GM23338 (cell line): ENCODE data around the gene ZFHX2. TPM values are rescaled to one million over a fixed set of nuclear protein-coding genes. Genes with fewer than 3 reads are reported as not detected.
A peak's percentile ranks its signal among the peaks of the same experiment; 100 is the strongest.

ENCODE experiments used
- ATAC-seq: fragments of 200-7000 bp; cut with Tn5 transposase; 3 replicates; pipeline ENCODE4 v1.9.1; 2020
- DNase-seq: peaks from one replicate; pipeline ENCODE4 v3.0.0-alpha.2; 2015; ENCODE audit warnings: low spot score
- H2AFZ ChIP-seq: fragments of 200-600 bp; sonication (generic); 2 replicates; pipeline ENCODE4 v1.8.0; 2016; ENCODE audit warnings: antibody characterized with exemption, mild to moderate bottlenecking, moderate library complexity
- H3F3A ChIP-seq: fragments of 200-600 bp; sonication (generic); replicated peaks from 2 replicates; pipeline ENCODE4 v1.8.0; 2017; ENCODE audit warnings: antibody characterized with exemption, mixed run types, low read depth
- H3K27ac ChIP-seq: fragments of 200-600 bp; sonication (generic); 2 replicates; pipeline ENCODE4 v1.6.1; 2016; ENCODE audit warnings: low read depth
- H3K27me3 ChIP-seq: fragments of 200-600 bp; sonication (generic); 2 replicates; pipeline ENCODE4 v1.8.0; 2016; ENCODE audit warnings: mild to moderate bottlenecking, mixed run types, moderate library complexity; ENCODE audit not compliant: insufficient read depth
- H3K36me3 ChIP-seq: fragments of 200-600 bp; sonication (generic); 2 replicates; pipeline ENCODE4 v1.8.0; 2016; ENCODE audit warnings: mild to moderate bottlenecking; ENCODE audit not compliant: insufficient read depth
- H3K4me1 ChIP-seq: fragments of 200-600 bp; sonication (generic); 2 replicates; pipeline ENCODE4 v1.8.0; 2016; ENCODE audit warnings: mild to moderate bottlenecking, moderate library complexity; ENCODE audit not compliant: insufficient read depth
- H3K4me2 ChIP-seq: fragments of 200-600 bp; sonication (generic); 2 replicates; pipeline ENCODE4 v1.7.1; 2017; ENCODE audit warnings: mixed run types
- H3K4me3 ChIP-seq: fragments of 200-600 bp; sonication (generic); 2 replicates; pipeline ENCODE4 v1.6.1; 2016; ENCODE audit warnings: mixed run types
- H3K79me2 ChIP-seq: fragments of 200-600 bp; sonication (generic); replicated peaks from 2 replicates; pipeline ENCODE4 v1.8.0; 2017; ENCODE audit warnings: mild to moderate bottlenecking; ENCODE audit not compliant: insufficient read depth
- H3K9me2 ChIP-seq: fragments of 200-600 bp; sonication (generic); 2 replicates; pipeline ENCODE4 v1.8.0; 2017; ENCODE audit not compliant: insufficient read depth
- H4K20me1 ChIP-seq: fragments of 200-600 bp; sonication (generic); replicated peaks from 2 replicates; pipeline ENCODE4 v1.8.0; 2017; ENCODE audit warnings: mild to moderate bottlenecking; ENCODE audit not compliant: insufficient read depth
- H3K27ac Mint-ChIP-seq: 2 replicates; pipeline ENCODE4 v1.8.0; 2020; ENCODE audit warnings: inconsistent platforms, mild to moderate bottlenecking, moderate library complexity, mixed read lengths
- H3K27me3 Mint-ChIP-seq: 3 replicates; pipeline ENCODE4 v1.8.0; 2022; ENCODE audit warnings: low read depth, mild to moderate bottlenecking, moderate library complexity, mixed read lengths, inconsistent platforms; ENCODE audit not compliant: insufficient read depth, poor library complexity
- H3K36me3 Mint-ChIP-seq: 3 replicates; pipeline ENCODE4 v1.8.0; 2021; ENCODE audit warnings: low read depth, mild to moderate bottlenecking, inconsistent platforms, moderate library complexity, mixed read lengths
- H3K4me1 Mint-ChIP-seq: 3 replicates; pipeline ENCODE4 v1.8.0; 2020; ENCODE audit warnings: mild to moderate bottlenecking, inconsistent platforms, mixed read lengths
- H3K4me3 Mint-ChIP-seq: 3 replicates; pipeline ENCODE4 v1.8.0; 2021; ENCODE audit warnings: moderate library complexity, mild to moderate bottlenecking, inconsistent platforms, mixed read lengths
- H3K9me3 Mint-ChIP-seq: 3 replicates; pipeline ENCODE4 v1.8.0; 2020; ENCODE audit warnings: moderate library complexity, mild to moderate bottlenecking, inconsistent platforms, mixed read lengths
- EZH2 ChIP-seq: fragments of 200-600 bp; sonication (generic); IDR thresholded peaks from one replicate; pipeline ENCODE4 v1.8.0; 2017; ENCODE audit warnings: antibody characterized with exemption, mild to moderate bottlenecking, low read depth; ENCODE audit not compliant: unreplicated experiment
- STAT1 ChIP-seq: IDR thresholded peaks from one replicate; pipeline ENCODE4 v1.6.1; 2016; ENCODE audit warnings: antibody characterized with exemption; ENCODE audit not compliant: unreplicated experiment
- polyA plus RNA-seq: library from polyadenylated mRNA; unstranded; fragments of >200 nt; fragmentation: Nextera tagmentation; extraction: Ambion mirVana; gene quantifications from 2 replicates; pipeline ENCODE4 v1.2.1, GENCODE V29; 2016
- total RNA-seq: library from RNA; depleted of rRNA; stranded (reverse); fragments of >200 nt; shearing (Covaris generic); gene quantifications from 2 replicates; pipeline ENCODE4 v1.2.3, GENCODE V29; 2014
- TF ChIP-seq, protein P1 (sequence below): IDR thresholded peaks from one replicate; pipeline ENCODE4 v1.6.1; 2018; ENCODE audit warnings: antibody characterized with exemption; ENCODE audit not compliant: unreplicated experiment
- TF ChIP-seq, protein P2 (sequence below): IDR thresholded peaks from 2 replicates; pipeline ENCODE4 v1.6.1; 2016; ENCODE audit warnings: antibody characterized with exemption
- TF ChIP-seq, protein P3 (sequence below), 2 experiments: fragments of 200-600 bp in 1 of 2; sonication (generic) in 1 of 2; conservative IDR thresholded peaks; 2 replicates each; pipeline versions ENCODE4 v1.5.1 to v1.6.1; 2016 to 2017; ENCODE audit warnings: antibody characterized with exemption in 2 of 2, low read depth in 2 of 2, mild to moderate bottlenecking in 2 of 2, moderate library complexity in 1 of 2

The ZFHX2 gene
- total and polyA plus RNA-seq, 2 experiments from 2014 or later, result 11.6 to 18.5 TPM

DNA sequence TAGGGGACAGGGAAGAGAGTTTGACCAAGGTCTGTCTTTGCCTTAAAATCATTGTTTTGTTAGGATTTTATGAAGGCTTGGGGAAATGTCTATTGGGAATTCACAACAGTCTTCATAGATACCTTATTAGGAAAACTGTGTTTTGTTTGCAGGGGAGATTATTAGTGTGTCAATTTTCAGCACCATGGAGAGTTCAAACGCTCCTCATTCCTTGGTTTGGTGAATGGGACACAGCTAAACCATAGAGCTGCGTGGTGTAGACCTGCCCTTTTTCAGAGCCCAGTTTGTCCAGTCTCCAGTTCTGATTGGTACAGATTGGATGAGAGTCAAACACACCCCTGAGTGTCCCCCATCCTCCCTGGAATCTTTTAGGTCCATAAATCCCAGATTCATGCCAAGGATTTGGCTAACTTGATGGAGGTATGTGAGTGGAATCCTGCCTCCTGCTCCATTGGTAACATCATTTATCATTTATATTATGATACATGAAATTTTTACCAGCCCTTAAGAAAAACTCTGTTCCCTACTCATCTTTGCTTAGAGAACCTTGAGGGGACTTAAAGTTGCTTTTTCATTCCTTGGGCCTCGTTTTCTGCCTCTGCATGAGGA lies 70.1 kb downstream of the ZFHX2 start:
- H3K4me1 ChIP-seq, result peaks cover 46% of the 10 kb centered on the region
- TF ChIP-seq, protein P1, sequence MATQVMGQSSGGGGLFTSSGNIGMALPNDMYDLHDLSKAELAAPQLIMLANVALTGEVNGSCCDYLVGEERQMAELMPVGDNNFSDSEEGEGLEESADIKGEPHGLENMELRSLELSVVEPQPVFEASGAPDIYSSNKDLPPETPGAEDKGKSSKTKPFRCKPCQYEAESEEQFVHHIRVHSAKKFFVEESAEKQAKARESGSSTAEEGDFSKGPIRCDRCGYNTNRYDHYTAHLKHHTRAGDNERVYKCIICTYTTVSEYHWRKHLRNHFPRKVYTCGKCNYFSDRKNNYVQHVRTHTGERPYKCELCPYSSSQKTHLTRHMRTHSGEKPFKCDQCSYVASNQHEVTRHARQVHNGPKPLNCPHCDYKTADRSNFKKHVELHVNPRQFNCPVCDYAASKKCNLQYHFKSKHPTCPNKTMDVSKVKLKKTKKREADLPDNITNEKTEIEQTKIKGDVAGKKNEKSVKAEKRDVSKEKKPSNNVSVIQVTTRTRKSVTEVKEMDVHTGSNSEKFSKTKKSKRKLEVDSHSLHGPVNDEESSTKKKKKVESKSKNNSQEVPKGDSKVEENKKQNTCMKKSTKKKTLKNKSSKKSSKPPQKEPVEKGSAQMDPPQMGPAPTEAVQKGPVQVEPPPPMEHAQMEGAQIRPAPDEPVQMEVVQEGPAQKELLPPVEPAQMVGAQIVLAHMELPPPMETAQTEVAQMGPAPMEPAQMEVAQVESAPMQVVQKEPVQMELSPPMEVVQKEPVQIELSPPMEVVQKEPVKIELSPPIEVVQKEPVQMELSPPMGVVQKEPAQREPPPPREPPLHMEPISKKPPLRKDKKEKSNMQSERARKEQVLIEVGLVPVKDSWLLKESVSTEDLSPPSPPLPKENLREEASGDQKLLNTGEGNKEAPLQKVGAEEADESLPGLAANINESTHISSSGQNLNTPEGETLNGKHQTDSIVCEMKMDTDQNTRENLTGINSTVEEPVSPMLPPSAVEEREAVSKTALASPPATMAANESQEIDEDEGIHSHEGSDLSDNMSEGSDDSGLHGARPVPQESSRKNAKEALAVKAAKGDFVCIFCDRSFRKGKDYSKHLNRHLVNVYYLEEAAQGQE, result peak; percentile 86
- TF ChIP-seq, protein P2, sequence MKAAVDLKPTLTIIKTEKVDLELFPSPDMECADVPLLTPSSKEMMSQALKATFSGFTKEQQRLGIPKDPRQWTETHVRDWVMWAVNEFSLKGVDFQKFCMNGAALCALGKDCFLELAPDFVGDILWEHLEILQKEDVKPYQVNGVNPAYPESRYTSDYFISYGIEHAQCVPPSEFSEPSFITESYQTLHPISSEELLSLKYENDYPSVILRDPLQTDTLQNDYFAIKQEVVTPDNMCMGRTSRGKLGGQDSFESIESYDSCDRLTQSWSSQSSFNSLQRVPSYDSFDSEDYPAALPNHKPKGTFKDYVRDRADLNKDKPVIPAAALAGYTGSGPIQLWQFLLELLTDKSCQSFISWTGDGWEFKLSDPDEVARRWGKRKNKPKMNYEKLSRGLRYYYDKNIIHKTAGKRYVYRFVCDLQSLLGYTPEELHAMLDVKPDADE, result no peak
- Mint-ChIP-seq H3K27me3 (peaks cover 2% of the 10 kb centered on the region), H3K9me3 (no peaks in the 10 kb centered on the region; the same call in 2 of the 3 replicates), H3K27ac (no peak overlapping the region; the same call in 1 of the 2 replicates), H3K36me3 (peaks cover 16% of the 10 kb centered on the region), H3K4me3 (no peak overlapping the region; the same call in 2 of the 3 replicates), H3K4me1 (peaks cover 52% of the 10 kb centered on the region)
- ATAC-seq, result peak; percentile 38
- H3K27ac ChIP-seq, result peak overlapping the region; percentile 96
- H3F3A ChIP-seq, result peaks cover 26% of the 10 kb centered on the region; the same call in 1 of the 2 replicates
- H3K36me3 ChIP-seq, result peaks cover 10% of the 10 kb centered on the region
- no peaks in the 10 kb centered on the region for H3K79me2 ChIP-seq
- H3K4me2 ChIP-seq, result peak overlapping the region; percentile 77
- H3K27me3 ChIP-seq, result no peaks in the 10 kb centered on the region
- no peaks in the 10 kb centered on the region for H3K9me2 ChIP-seq
- no peak overlapping the region for H2AFZ ChIP-seq
- H3K4me3 ChIP-seq, result no peak overlapping the region
- DNase-seq, result peak; percentile 83
- no peaks in the 10 kb centered on the region; the same call in 1 of the 2 replicates for H4K20me1 ChIP-seq

DNA sequence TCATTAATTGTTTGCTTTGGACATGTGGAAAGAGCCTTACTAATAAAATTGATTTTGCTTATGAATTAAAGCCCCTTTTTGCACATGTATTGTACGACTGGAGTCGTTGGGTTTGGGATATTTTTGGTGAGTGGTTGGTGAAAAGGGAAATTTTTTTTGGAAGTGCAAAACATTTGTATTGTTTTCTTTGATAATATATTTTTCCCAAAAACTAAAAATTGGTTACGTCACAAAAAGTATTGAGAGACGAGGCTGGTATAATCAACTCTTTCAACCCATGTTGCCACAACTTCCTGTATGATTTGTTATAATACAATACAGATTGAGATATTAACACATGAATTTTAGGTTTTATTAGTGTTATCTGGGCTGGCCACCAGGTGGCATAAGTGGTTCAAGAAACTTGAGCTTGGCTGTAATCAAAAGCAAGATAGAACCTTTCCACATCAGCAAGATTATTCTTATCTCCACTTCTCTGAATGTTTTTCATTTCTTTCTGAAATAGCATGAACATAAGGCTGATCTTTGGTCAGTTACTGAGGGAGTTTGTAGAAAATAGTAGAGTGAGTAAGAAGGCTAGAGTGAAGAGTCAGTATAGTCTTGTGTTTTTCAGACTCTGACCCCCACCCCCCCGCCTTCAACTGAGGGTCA lies 73.3 kb downstream of the ZFHX2 start:
- ATAC-seq (no peak), DNase-seq (peak; percentile 78)
- no peak overlapping the region for H2AFZ ChIP-seq
- Mint-ChIP-seq H3K4me1 (peaks cover 21% of the 10 kb centered on the region), H3K36me3 (peaks cover 47% of the 10 kb centered on the region), H3K4me3 (no peak overlapping the region), H3K9me3 (no peaks in the 10 kb centered on the region), H3K27me3 (peaks cover 2% of the 10 kb centered on the region), H3K27ac (no peak overlapping the region)
- no peak overlapping the region for H3K4me3 ChIP-seq
- no peaks in the 10 kb centered on the region for H3K27me3 ChIP-seq
- no peaks in the 10 kb centered on the region for H3K9me2 ChIP-seq
- peaks cover 4% of the 10 kb centered on the region; the same call in 1 of the 2 replicates for H4K20me1 ChIP-seq
- H3K4me2 ChIP-seq, result no peak overlapping the region
- peaks cover 42% of the 10 kb centered on the region for H3F3A ChIP-seq
- H3K27ac ChIP-seq, result no peak overlapping the region
- H3K36me3 ChIP-seq, result peaks cover 41% of the 10 kb centered on the region
- H3K79me2 ChIP-seq, result no peaks in the 10 kb centered on the region
- H3K4me1 ChIP-seq, result peaks cover 16% of the 10 kb centered on the region
- TF ChIP-seq, protein P3, sequence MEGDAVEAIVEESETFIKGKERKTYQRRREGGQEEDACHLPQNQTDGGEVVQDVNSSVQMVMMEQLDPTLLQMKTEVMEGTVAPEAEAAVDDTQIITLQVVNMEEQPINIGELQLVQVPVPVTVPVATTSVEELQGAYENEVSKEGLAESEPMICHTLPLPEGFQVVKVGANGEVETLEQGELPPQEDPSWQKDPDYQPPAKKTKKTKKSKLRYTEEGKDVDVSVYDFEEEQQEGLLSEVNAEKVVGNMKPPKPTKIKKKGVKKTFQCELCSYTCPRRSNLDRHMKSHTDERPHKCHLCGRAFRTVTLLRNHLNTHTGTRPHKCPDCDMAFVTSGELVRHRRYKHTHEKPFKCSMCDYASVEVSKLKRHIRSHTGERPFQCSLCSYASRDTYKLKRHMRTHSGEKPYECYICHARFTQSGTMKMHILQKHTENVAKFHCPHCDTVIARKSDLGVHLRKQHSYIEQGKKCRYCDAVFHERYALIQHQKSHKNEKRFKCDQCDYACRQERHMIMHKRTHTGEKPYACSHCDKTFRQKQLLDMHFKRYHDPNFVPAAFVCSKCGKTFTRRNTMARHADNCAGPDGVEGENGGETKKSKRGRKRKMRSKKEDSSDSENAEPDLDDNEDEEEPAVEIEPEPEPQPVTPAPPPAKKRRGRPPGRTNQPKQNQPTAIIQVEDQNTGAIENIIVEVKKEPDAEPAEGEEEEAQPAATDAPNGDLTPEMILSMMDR (conservative IDR thresholded peaks at IDR 0.05; ENCODE audit: low read depth in 2 of 2), result peak; percentile 70 to 95
- TF ChIP-seq EZH2 (no peak), STAT1 (no peak)
- TF ChIP-seq, protein P2, result no peak
